HG03460 (cell line): ENCODE data around the gene CAMSAP3.

ENCODE experiments used
- ATAC-seq: cut with Tn5 transposase; IDR thresholded peaks from one replicate; pipeline ENCODE4 v1.9.1; 2021; ENCODE audit not compliant: unreplicated experiment

CAMSAP3 gene

GRCh38 chr19:7646426-7646700 is 50.7 kb downstream of the CAMSAP3 start:
- ATAC-seq = no peak

- no peak for ATAC-seq
Observed at GRCh38 chr19:7647156-7647555, 51.5 kb downstream of the CAMSAP3 start.

- ATAC-seq = no peak
Observed at GRCh38 chr19:7648265-7649014, 52.8 kb downstream of the CAMSAP3 start.

- ATAC-seq = no peak
Observed at GRCh38 chr19:7650148-7650547, 54.5 kb downstream of the CAMSAP3 start.

GRCh38 chr19:7652061-7652641 is 56.5 kb downstream of the CAMSAP3 start:
- ATAC-seq = no peak

GRCh38 chr19:7654401-7654800 is 58.7 kb downstream of the CAMSAP3 start:
- no peak for ATAC-seq

- no peak for ATAC-seq
Observed at GRCh38 chr19:7655581-7655980, 59.9 kb downstream of the CAMSAP3 start.

- ATAC-seq = no peak
Observed at GRCh38 chr19:7657131-7657751, 61.6 kb downstream of the CAMSAP3 start.

- ATAC-seq = no peak
Observed at GRCh38 chr19:7658219-7658686, 62.6 kb downstream of the CAMSAP3 start.

GRCh38 chr19:7661744-7662538 is 66.3 kb downstream of the CAMSAP3 start:
- no peak for ATAC-seq

GRCh38 chr19:7662657-7663056 is 67.0 kb downstream of the CAMSAP3 start:
- ATAC-seq = no peak

GRCh38 chr19:7663706-7664105 is 68.0 kb downstream of the CAMSAP3 start:
- ATAC-seq = no peak

GRCh38 chr19:7665076-7665475 is 69.4 kb downstream of the CAMSAP3 start:
- ATAC-seq = no peak
